Keratinocyte (primary cell): ENCODE data around the gene SLX4IP. TPM values are rescaled to one million over a fixed set of nuclear protein-coding genes. Genes with fewer than 3 reads are reported as not detected.

Source experiments
- DNase-seq: peaks from one replicate; pipeline ENCODE4 v3.0.0-alpha.2; 2011; ENCODE audit warnings: low read depth, missing footprints, low spot score
- FAIRE-seq: peaks from 2 replicates; lab custom pipeline; 2011; peaks lifted over from hg19 to GRCh38; lab: Jason Lieb, UNC
- H2AFZ ChIP-seq: 2 replicates; pipeline ENCODE4 v1.6.0; 2012; ENCODE audit warnings: low read length, control low read depth, inconsistent platforms; ENCODE audit not compliant: control insufficient read depth
- H3K27ac ChIP-seq: 2 replicates; pipeline ENCODE4 v1.5.1; 2011; ENCODE audit warnings: low read length; ENCODE audit not compliant: control insufficient read depth, insufficient read depth
- H3K27me3 ChIP-seq: 3 replicates; pipeline ENCODE4 v1.6.0; 2011; ENCODE audit warnings: low read length; ENCODE audit not compliant: control insufficient read depth, insufficient read depth; ENCODE audit errors: extremely low read depth
- H3K36me3 ChIP-seq, 2 experiments: 2 replicates in 1 of 2; 3 replicates in 1 of 2; pipeline ENCODE4 v1.5.1; 2011; ENCODE audit warnings: low read length in 2 of 2, mild to moderate bottlenecking in 1 of 2; ENCODE audit not compliant: control insufficient read depth in 2 of 2, insufficient read depth in 2 of 2; ENCODE audit errors: extremely low read depth in 1 of 2
- H3K4me1 ChIP-seq: 3 replicates; pipeline ENCODE4 v1.5.1; 2011; ENCODE audit warnings: low read length; ENCODE audit not compliant: control insufficient read depth, insufficient read depth; ENCODE audit errors: extremely low read depth
- H3K4me2 ChIP-seq: 3 replicates; pipeline ENCODE4 v1.6.0; 2011; ENCODE audit warnings: low read depth, low read length; ENCODE audit not compliant: control insufficient read depth, insufficient read depth; ENCODE audit errors: extremely low read depth
- H3K4me3 ChIP-seq, 3 experiments: fragments of 200-600 bp in 1 of 3; sonication (generic) in 1 of 3; 2 replicates in 2 of 3; 3 replicates in 1 of 3; pipeline ENCODE4 v1.5.1; 2011 to 2016; ENCODE audit warnings: low read length in 3 of 3, mild to moderate bottlenecking in 3 of 3, control low read depth in 2 of 3, inconsistent platforms in 1 of 3, low read depth in 1 of 3, mixed read lengths in 1 of 3, mixed run types in 1 of 3, moderate library complexity in 1 of 3; ENCODE audit not compliant: control insufficient read depth in 2 of 3, insufficient read depth in 2 of 3; ENCODE audit errors: extremely low read depth in 1 of 3
- H3K79me2 ChIP-seq: 2 replicates; pipeline ENCODE4 v1.6.0; 2012; ENCODE audit warnings: low read length; ENCODE audit not compliant: control insufficient read depth, insufficient read depth
- H3K9ac ChIP-seq: 3 replicates; pipeline ENCODE4 v1.6.0; 2011; ENCODE audit warnings: low read length; ENCODE audit not compliant: control insufficient read depth, insufficient read depth; ENCODE audit errors: extremely low read depth
- H3K9me1 ChIP-seq: 3 replicates; pipeline ENCODE4 v1.6.0; 2011; ENCODE audit warnings: low read length; ENCODE audit not compliant: control insufficient read depth, insufficient read depth; ENCODE audit errors: extremely low read depth
- H3K9me3 ChIP-seq: 2 replicates; pipeline ENCODE4 v1.5.1; 2012; ENCODE audit warnings: low read depth, low read length; ENCODE audit not compliant: control insufficient read depth
- H4K20me1 ChIP-seq: 3 replicates; pipeline ENCODE4 v1.6.0; 2011; ENCODE audit warnings: low read length; ENCODE audit not compliant: control insufficient read depth, insufficient read depth; ENCODE audit errors: extremely low read depth
- CTCF ChIP-seq, 3 experiments: IDR thresholded peaks in 1 of 3; conservative IDR thresholded peaks in 1 of 3; optimal IDR thresholded peaks in 1 of 3; 2 replicates in 2 of 3; 3 replicates in 1 of 3; pipeline versions ENCODE3 to v1.5.1; 2011; ENCODE audit warnings: low read length in 3 of 3, mild to moderate bottlenecking in 3 of 3, moderate library complexity in 2 of 3, control low read depth in 1 of 3, inconsistent platforms in 1 of 3; ENCODE audit not compliant: insufficient read depth in 2 of 3; ENCODE audit errors: extremely low read depth in 1 of 3
- EZH2 ChIP-seq: IDR thresholded peaks from one replicate; pipeline ENCODE4 v1.6.1; 2012; ENCODE audit warnings: inconsistent platforms, mild to moderate bottlenecking, low read length, moderate library complexity
- dilution Hi-C: fragments of 300-500 bp; cut with MboI; formaldehyde crosslinking; loops from one replicate; pipeline ENCODE4 v1.7.0; 2020; ENCODE audit warnings: low sequenced_read_pairs; ENCODE audit not compliant: extremely low pct_ligation_motif_present
- polyA plus RNA-seq, 5 experiments: library from polyadenylated mRNA; depleted of rRNA in 3 of 5; stranded (reverse) in 3 of 5; stranded (forward) in 1 of 5; unstranded in 1 of 5; fragments of >200 nt; gene quantifications; 1 replicate in 1 of 5; 2 replicates in 3 of 5; 3 replicates in 1 of 5; pipeline versions ENCODE4 v1.2.1 to v1.2.3, GENCODE V29; 2011 to 2012; ENCODE audit warnings: missing spikeins in 2 of 5, low read depth in 1 of 5, low replicate concordance in 1 of 5

SLX4IP gene
- polyA plus RNA-seq, 1 donor (not counting 4 experiments of a cell fraction or from before 2014, with no cell fraction given), result 3.0 TPM

DNA sequence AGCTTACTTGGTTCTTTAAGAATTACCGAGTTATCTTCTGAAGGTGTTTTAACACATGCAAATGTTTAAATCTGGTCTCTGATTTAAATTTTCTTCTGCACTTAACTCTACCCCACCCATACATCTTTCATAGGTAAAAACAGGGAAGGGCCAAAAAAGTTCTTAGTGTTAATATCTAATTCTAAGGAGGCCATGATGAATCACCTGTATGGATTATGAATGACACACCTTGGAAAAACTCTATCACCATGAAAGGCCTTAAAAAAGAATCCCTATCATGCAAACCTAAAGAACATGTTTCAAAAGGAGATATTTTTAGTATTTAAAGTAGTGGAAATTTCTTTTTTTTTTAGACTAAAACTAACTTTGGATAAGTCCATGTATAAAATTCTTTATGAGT is 54.7 kb downstream of the SLX4IP start:
- Histone ChIP-seq H3K9ac (no peak overlapping the region), H3K36me3 (no peaks in the 10 kb centered on the region), H4K20me1 (no peaks in the 10 kb centered on the region), H3K4me2 (no peak overlapping the region), H3K79me2 (peaks cover 6% of the 10 kb centered on the region), H2AFZ (no peak overlapping the region), H3K4me1 (peaks cover 12% of the 10 kb centered on the region), H3K9me3 (no peaks in the 10 kb centered on the region), H3K4me3 (no peak overlapping the region), H3K27me3 (no peaks in the 10 kb centered on the region), H3K9me1 (no peaks in the 10 kb centered on the region), H3K27ac (no peak overlapping the region)
- no peak for DNase-seq
- dilution Hi-C loops, result no loop called here
- FAIRE-seq, result peak; percentile 23
- TF ChIP-seq CTCF (optimal IDR thresholded peaks at IDR 0.05 in 1 of 3, IDR thresholded peaks at IDR 0.05 in 1 of 3, conservative IDR thresholded peaks at IDR 0.05 in 1 of 3; ENCODE audit: extremely low read depth in 1 of 3, insufficient read depth in 2 of 3, low read length in 3 of 3) (no peak), EZH2 (no peak)

DNA sequence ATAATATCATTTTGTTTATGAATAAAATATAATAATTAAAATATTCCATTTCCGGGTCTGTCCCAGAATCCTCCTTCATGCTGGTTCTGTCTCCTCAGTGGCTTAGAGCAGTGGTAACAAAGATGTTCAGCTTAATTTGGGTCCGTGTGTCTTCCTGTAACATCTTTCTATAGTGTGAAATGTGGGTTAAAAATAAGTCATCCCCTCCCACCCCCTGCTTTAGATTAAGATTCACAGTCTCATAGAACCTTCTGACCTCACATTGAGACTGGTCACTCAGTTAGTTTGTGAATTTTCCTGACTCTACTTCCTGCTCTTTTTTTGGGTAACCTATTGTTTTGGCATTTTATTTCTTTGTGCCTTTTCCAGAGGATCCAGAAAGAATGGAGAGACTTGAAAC is 55.2 kb downstream of the SLX4IP start:
- Histone ChIP-seq H2AFZ (no peak overlapping the region), H3K27me3 (no peaks in the 10 kb centered on the region), H3K4me2 (no peak overlapping the region), H3K9ac (no peak overlapping the region), H3K27ac (no peak overlapping the region), H3K4me3 (no peak overlapping the region), H4K20me1 (no peaks in the 10 kb centered on the region), H3K9me1 (no peaks in the 10 kb centered on the region), H3K9me3 (no peaks in the 10 kb centered on the region), H3K79me2 (peaks cover 6% of the 10 kb centered on the region), H3K36me3 (no peaks in the 10 kb centered on the region), H3K4me1 (peaks cover 12% of the 10 kb centered on the region)
- dilution Hi-C loops, result no loop called here
- DNase-seq, result no peak
- TF ChIP-seq EZH2 (no peak), CTCF (optimal IDR thresholded peaks at IDR 0.05 in 1 of 3, IDR thresholded peaks at IDR 0.05 in 1 of 3, conservative IDR thresholded peaks at IDR 0.05 in 1 of 3; ENCODE audit: extremely low read depth in 1 of 3, insufficient read depth in 2 of 3, low read length in 3 of 3) (no peak)
- FAIRE-seq, result no peak
